Measurements from ENCODE around the gene LRRFIP2.
"Not testable (repeated sequence)": the region's sequence is repeated elsewhere in the genome, so short reads cannot be mapped to it uniquely, and the experiment has no call there.

LRRFIP2 gene

GRCh38 chr3:37174532-37175126 is at the start of gene LRRFIP2:
Gene LRRFIP2 (minus strand): TSS chr3:37174582. CDS start chr3:37148983, 25,599 bp downstream.
- DNase-seq, result no peak

GRCh38 chr3:37223576-37223975 is 49.2 kb upstream of the LRRFIP2 start:
- DNase-seq, result no peak

GRCh38 chr3:37223141-37223558 is 48.8 kb upstream of the LRRFIP2 start:
- DNase-seq, result no peak

GRCh38 chr3:37222542-37222941 is 48.2 kb upstream of the LRRFIP2 start:
- DNase-seq, result not testable (repeated sequence)

- no peak for DNase-seq
Measured at GRCh38 chr3:37221407-37221806, 47.0 kb upstream of the LRRFIP2 start.

GRCh38 chr3:37219266-37219665 is 44.9 kb upstream of the LRRFIP2 start:
- DNase-seq, result no peak

GRCh38 chr3:37218206-37218605 is 43.8 kb upstream of the LRRFIP2 start:
- no peak for DNase-seq

GRCh38 chr3:37217098-37217849 is 42.9 kb upstream of the LRRFIP2 start:
- DNase-seq, result no peak

GRCh38 chr3:37216597-37217097 is 42.3 kb upstream of the LRRFIP2 start:
- DNase-seq, result no peak

GRCh38 chr3:37214076-37214475 is 39.7 kb upstream of the LRRFIP2 start:
- DNase-seq, result no peak

- no peak for DNase-seq
Measured at GRCh38 chr3:37210230-37210629, 35.8 kb upstream of the LRRFIP2 start.

- DNase-seq, result not testable (repeated sequence)
Measured at GRCh38 chr3:37208576-37208975, 34.2 kb upstream of the LRRFIP2 start.

GRCh38 chr3:37208008-37208407 is 33.6 kb upstream of the LRRFIP2 start:
- not testable (repeated sequence) for DNase-seq

- not testable (repeated sequence) for DNase-seq
Measured at GRCh38 chr3:37206041-37206440, 31.7 kb upstream of the LRRFIP2 start.

- no peak for DNase-seq
Measured at GRCh38 chr3:37204314-37204713, 29.9 kb upstream of the LRRFIP2 start.

- no peak for DNase-seq
Measured at GRCh38 chr3:37202035-37202434, 27.7 kb upstream of the LRRFIP2 start.

- DNase-seq, result no peak
Measured at GRCh38 chr3:37200141-37200540, 25.8 kb upstream of the LRRFIP2 start.

- no peak for DNase-seq
Measured at GRCh38 chr3:37198996-37199395, 24.6 kb upstream of the LRRFIP2 start.

- no peak for DNase-seq
Measured at GRCh38 chr3:37198547-37198946, 24.2 kb upstream of the LRRFIP2 start.

- DNase-seq, result no peak
Measured at GRCh38 chr3:37197810-37198371, 23.5 kb upstream of the LRRFIP2 start.

- DNase-seq, result no peak
Measured at GRCh38 chr3:37194533-37194932, 20.2 kb upstream of the LRRFIP2 start.

- DNase-seq, result no peak
Measured at GRCh38 chr3:37190667-37191066, 16.3 kb upstream of the LRRFIP2 start.

- DNase-seq, result no peak
Measured at GRCh38 chr3:37189109-37189508, 14.7 kb upstream of the LRRFIP2 start.

GRCh38 chr3:37183976-37184375 is 9.6 kb upstream of the LRRFIP2 start:
- DNase-seq, result no peak

Data from activated CD4-positive, alpha-beta T cell treated with anti-CD3 and anti-CD28 coated beads for 1 hour (primary cell).